Gastrocnemius medialis (tissue), 4 donors: Measurements from ENCODE around the gene SPEN.
"Not testable (repeated sequence)": the region's sequence is repeated elsewhere in the genome, so short reads cannot be mapped to it uniquely, and the experiment has no call there.

ENCODE experiments used
- POLR2A ChIP-seq, 2 donors: fragments of 450-650 bp; IDR thresholded peaks; one replicate each; pipeline ENCODE4 v1.6.1; 2017; ENCODE audit warnings: antibody characterized with exemption in 2 of 2, mild to moderate bottlenecking in 2 of 2, moderate library complexity in 2 of 2
- TF ChIP-seq, protein P1 (sequence below), 5 experiments: fragments of 450-650 bp in 3 of 5; fragments of 200-600 bp in 2 of 5; sonication (generic) in 2 of 5; IDR thresholded peaks in 4 of 5; conservative IDR thresholded peaks in 1 of 5; 1 replicate in 4 of 5; 2 replicates in 1 of 5; pipeline ENCODE4 v1.5.1; 2016 to 2019; ENCODE audit warnings: antibody characterized with exemption in 5 of 5, mild to moderate bottlenecking in 3 of 5, moderate library complexity in 3 of 5

- TF ChIP-seq, protein P1, sequence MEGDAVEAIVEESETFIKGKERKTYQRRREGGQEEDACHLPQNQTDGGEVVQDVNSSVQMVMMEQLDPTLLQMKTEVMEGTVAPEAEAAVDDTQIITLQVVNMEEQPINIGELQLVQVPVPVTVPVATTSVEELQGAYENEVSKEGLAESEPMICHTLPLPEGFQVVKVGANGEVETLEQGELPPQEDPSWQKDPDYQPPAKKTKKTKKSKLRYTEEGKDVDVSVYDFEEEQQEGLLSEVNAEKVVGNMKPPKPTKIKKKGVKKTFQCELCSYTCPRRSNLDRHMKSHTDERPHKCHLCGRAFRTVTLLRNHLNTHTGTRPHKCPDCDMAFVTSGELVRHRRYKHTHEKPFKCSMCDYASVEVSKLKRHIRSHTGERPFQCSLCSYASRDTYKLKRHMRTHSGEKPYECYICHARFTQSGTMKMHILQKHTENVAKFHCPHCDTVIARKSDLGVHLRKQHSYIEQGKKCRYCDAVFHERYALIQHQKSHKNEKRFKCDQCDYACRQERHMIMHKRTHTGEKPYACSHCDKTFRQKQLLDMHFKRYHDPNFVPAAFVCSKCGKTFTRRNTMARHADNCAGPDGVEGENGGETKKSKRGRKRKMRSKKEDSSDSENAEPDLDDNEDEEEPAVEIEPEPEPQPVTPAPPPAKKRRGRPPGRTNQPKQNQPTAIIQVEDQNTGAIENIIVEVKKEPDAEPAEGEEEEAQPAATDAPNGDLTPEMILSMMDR (IDR thresholded peaks at IDR 0.05 in 4 of 5, conservative IDR thresholded peaks at IDR 0.05 in 1 of 5), result not testable (repeated sequence)
- TF ChIP-seq POLR2A (IDR thresholded peaks at IDR 0.05), result not testable (repeated sequence)
Observed at GRCh38 chr1:15827567-15827966, 19.9 kb upstream of the SPEN start.
